NB4 (cell line): ENCODE data around the gene MSI2.

ENCODE experiments used
- CTCF ChIP-seq: IDR thresholded peaks from one replicate; pipeline ENCODE4 v1.5.1; 2012; ENCODE audit warnings: low read depth, low read length
- MYC ChIP-seq: IDR thresholded peaks from 2 replicates; pipeline ENCODE4 v1.6.1; 2011; ENCODE audit warnings: low read depth, low read length
- POLR2A ChIP-seq: IDR thresholded peaks from 2 replicates; pipeline ENCODE4 v1.6.1; 2011; ENCODE audit warnings: mild to moderate bottlenecking; ENCODE audit not compliant: insufficient read length; ENCODE audit errors: extremely low read depth
- TF ChIP-seq, protein P1 (sequence below): IDR thresholded peaks from 2 replicates; pipeline ENCODE4 v1.6.1; 2011; ENCODE audit warnings: low read depth, low read length

DNA sequence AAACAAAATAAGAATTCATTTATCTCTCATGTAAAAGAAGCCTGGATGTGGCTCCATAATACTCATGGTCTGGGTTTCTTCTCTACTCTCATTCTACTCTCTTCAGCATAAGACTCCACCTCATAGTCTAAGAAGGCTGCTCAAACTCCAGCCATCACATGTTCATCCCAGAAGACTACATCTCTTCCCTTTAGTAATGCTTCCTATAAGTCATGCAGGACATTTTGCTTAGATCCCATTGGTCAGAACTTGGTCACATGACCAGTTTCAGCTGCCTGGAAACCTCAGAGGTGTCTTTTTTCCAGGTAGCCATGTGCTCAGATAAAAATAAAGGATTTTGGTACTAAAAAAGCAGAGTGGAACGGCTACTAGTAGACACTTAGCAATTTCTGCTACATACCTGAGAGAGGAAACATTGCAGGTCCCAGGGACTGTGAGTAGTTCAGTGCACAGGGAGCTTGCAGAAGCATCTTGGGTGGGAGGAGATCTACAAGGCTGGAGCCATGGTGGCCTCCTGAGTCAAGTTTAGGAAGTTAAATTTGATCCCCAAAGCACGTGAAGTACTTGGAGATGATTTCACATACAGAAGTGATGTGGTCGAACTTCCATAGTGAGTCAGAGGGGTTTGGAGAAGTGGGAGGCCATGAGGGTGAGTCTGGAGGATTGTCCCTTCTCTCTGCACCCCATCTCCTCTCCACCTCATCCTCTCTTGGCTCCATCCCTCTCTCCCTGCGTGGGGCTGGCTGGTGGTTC is 378.6 kb downstream of the MSI2 start:
- TF ChIP-seq CTCF (no peak), POLR2A (no peak), MYC (no peak)
- TF ChIP-seq, protein P1, sequence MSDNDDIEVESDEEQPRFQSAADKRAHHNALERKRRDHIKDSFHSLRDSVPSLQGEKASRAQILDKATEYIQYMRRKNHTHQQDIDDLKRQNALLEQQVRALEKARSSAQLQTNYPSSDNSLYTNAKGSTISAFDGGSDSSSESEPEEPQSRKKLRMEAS: no peak
